GM20000 (cell line): Measurements from ENCODE around the gene OTX1.

ENCODE experiments used
- DNase-seq: peaks from one replicate; pipeline ENCODE4 v3.0.0; 2012; ENCODE audit warnings: low spot score
- TF ChIP-seq, protein P1 (sequence below): IDR thresholded peaks from 2 replicates; pipeline ENCODE4 v1.5.1; 2012; ENCODE audit warnings: mild to moderate bottlenecking, control low read depth; ENCODE audit errors: extremely low read depth, missing control alignments

The OTX1 gene

GRCh38 chr2:63081404-63081803, 30.8 kb downstream of the OTX1 start:
- DNase-seq, result no peak
- TF ChIP-seq, protein P1, sequence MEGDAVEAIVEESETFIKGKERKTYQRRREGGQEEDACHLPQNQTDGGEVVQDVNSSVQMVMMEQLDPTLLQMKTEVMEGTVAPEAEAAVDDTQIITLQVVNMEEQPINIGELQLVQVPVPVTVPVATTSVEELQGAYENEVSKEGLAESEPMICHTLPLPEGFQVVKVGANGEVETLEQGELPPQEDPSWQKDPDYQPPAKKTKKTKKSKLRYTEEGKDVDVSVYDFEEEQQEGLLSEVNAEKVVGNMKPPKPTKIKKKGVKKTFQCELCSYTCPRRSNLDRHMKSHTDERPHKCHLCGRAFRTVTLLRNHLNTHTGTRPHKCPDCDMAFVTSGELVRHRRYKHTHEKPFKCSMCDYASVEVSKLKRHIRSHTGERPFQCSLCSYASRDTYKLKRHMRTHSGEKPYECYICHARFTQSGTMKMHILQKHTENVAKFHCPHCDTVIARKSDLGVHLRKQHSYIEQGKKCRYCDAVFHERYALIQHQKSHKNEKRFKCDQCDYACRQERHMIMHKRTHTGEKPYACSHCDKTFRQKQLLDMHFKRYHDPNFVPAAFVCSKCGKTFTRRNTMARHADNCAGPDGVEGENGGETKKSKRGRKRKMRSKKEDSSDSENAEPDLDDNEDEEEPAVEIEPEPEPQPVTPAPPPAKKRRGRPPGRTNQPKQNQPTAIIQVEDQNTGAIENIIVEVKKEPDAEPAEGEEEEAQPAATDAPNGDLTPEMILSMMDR, result no peak

DNA sequence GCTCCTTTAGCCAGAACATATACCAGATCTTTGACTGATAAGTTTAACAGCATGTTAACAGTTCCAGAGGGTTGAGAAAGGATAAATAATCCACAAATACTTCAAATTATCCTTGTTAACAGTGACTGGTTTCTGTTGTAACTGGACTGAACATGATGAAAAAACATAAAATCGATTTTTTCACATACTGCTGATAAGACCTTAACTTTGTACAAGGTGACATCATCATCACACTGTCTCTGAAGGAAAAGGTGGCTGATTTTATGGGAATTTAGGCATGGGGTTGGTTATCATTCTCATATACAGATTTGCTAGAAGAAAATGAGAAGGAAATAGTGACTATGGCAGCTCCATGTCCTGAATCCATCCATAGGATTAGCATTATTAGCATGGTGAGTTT, 36.1 kb downstream of the OTX1 start:
- TF ChIP-seq, protein P1, result no peak

GRCh38 chr2:63092401-63092800, 41.8 kb downstream of the OTX1 start:
- no peak for DNase-seq
- TF ChIP-seq, protein P1, result no peak

More for the DNA sequence above, 36.1 kb downstream of the OTX1 start:
- no peak for DNase-seq

- TF ChIP-seq, protein P1, result no peak
- no peak for DNase-seq
Measured at GRCh38 chr2:63092857-63093256, 42.2 kb downstream of the OTX1 start.

DNA sequence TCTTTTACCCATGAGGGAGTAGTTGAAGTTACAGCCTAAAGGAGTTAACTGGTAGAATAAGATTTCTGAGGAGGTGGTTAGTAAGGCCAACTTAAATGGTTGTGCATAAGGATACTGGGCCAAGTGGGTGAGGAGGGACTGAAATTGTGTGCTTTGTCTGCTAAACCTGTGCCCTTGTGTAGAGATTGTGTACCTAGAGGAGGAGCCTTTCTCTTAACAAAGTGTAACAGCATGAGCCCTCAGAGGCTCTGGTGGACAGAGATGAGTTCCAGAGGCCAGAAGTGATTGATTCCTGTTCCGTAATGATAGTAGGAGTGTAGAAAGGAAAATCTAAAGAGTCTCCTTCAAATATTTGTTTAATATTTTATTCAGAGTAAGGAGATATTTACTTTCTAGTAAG, 42.9 kb downstream of the OTX1 start:
- TF ChIP-seq, protein P1, result no peak
- DNase-seq, result no peak

- DNase-seq, result no peak
Measured at GRCh38 chr2:63096491-63096890, 45.9 kb downstream of the OTX1 start.

GRCh38 chr2:63099032-63099431, 48.4 kb downstream of the OTX1 start:
- DNase-seq, result no peak
- TF ChIP-seq, protein P1, result no peak

More at GRCh38 chr2:63096491-63096890, 45.9 kb downstream of the OTX1 start:
- TF ChIP-seq, protein P1, result no peak

GRCh38 chr2:63101954-63102353, 51.3 kb downstream of the OTX1 start:
- DNase-seq, result no peak
- TF ChIP-seq, protein P1, result no peak
